Measurements from ENCODE around the gene ETFRF1. TPM values are rescaled to one million over a fixed set of nuclear protein-coding genes. Genes with fewer than 3 reads are reported as not detected.

The ETFRF1 gene
- total RNA-seq, 1 experiment from 2014 or later = 5.9 TPM

- TF ChIP-seq, protein P1, sequence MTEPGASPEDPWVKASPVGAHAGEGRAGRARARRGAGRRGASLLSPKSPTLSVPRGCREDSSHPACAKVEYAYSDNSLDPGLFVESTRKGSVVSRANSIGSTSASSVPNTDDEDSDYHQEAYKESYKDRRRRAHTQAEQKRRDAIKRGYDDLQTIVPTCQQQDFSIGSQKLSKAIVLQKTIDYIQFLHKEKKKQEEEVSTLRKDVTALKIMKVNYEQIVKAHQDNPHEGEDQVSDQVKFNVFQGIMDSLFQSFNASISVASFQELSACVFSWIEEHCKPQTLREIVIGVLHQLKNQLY (CRISPR knock-in tag; IDR thresholded peaks at IDR 0.05) = no peak
- TF ChIP-seq KAT7 (CRISPR knock-in tag; IDR thresholded peaks at IDR 0.05; ENCODE audit: borderline replicate concordance) (no peak), TEAD1 (CRISPR knock-in tag; IDR thresholded peaks at IDR 0.05) (no peak), ELF4 (CRISPR knock-in tag; IDR thresholded peaks at IDR 0.05; ENCODE audit: low read depth) (no peak)
- TF ChIP-seq, protein P2, sequence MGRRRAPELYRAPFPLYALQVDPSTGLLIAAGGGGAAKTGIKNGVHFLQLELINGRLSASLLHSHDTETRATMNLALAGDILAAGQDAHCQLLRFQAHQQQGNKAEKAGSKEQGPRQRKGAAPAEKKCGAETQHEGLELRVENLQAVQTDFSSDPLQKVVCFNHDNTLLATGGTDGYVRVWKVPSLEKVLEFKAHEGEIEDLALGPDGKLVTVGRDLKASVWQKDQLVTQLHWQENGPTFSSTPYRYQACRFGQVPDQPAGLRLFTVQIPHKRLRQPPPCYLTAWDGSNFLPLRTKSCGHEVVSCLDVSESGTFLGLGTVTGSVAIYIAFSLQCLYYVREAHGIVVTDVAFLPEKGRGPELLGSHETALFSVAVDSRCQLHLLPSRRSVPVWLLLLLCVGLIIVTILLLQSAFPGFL (CRISPR knock-in tag; IDR thresholded peaks at IDR 0.05; ENCODE audit: borderline replicate concordance) = no peak
Measured at GRCh38 chr12:25242981-25243679, 48.1 kb downstream of the ETFRF1 start (continued).

DNA sequence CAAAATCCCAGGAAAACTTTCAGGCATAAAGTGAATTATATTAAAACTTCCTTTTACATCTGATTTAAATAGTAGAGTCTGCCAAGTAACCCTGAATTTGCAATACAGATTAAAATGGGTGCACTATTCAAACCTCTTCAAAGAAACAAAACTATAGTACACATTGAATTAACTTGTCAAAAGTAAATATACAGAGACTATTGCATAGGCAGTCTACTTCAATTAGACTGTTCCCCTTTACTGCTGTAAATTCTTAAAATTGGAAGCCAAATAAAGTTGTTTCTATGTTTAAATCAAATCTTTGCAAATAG lies 48.6 kb downstream of the ETFRF1 start:
- CTCF ChIA-PET = no interaction called here
- no peak for ATAC-seq
- Mint-ChIP-seq H3K36me3 (peaks cover 24% of the 10 kb centered on the region), H3K4me3 (no peak overlapping the region), H3K9me3 (no peaks in the 10 kb centered on the region), H3K27ac (no peak overlapping the region), H3K27me3 (ENCODE audit: low read depth) (no peaks in the 10 kb centered on the region), H3K4me1 (peaks cover 12% of the 10 kb centered on the region)
- DNase-seq (ENCODE audit: low spot score) = no peak
- POLR2A ChIA-PET = no interaction called here
- TF ChIP-seq AFF4 (CRISPR knock-in tag; IDR thresholded peaks at IDR 0.05; ENCODE audit: borderline replicate concordance) (no peak), EMX1 (CRISPR knock-in tag; IDR thresholded peaks at IDR 0.05) (no peak)
- TF ChIP-seq, protein P3, sequence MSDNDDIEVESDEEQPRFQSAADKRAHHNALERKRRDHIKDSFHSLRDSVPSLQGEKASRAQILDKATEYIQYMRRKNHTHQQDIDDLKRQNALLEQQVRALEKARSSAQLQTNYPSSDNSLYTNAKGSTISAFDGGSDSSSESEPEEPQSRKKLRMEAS (CRISPR knock-in tag; IDR thresholded peaks at IDR 0.05) = no peak

DNA sequence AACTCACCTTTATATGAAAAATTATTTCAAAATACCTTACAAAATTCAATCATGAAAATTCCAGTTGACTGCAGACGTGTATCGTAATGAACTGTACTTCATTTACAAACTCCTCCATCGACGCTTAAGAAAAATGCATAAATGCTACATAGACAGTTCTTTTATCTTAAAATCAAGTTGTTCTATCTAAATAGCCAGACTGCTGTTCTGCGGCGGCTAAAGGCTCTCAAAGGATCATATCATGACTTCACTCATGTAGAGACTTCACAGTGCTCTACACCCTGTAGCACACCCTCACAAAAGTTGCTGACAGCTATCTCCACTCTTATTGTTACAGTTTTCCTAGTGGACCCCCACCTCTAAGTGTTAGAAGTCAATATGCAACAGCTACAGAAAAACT lies 50.5 kb downstream of the ETFRF1 start:
- Mint-ChIP-seq H3K4me3 (no peak overlapping the region), H3K9me3 (no peaks in the 10 kb centered on the region), H3K27me3 (ENCODE audit: low read depth) (no peaks in the 10 kb centered on the region), H3K27ac (peak overlapping the region; percentile 7), H3K4me1 (peaks cover 17% of the 10 kb centered on the region), H3K36me3 (peaks cover 15% of the 10 kb centered on the region)
- DNase-seq (ENCODE audit: low spot score) (no peak), ATAC-seq (no peak)
- ChIA-PET CTCF (interaction anchor here (0.7 to 1.1 kb wide), 2 partner anchors 137 to 142 kb away, joined by 3 to 4 read pairs; no protein-coding TSS in a partner anchor), POLR2A (no interaction called here)
- TF ChIP-seq ZNF263 (CRISPR knock-in tag; IDR thresholded peaks at IDR 0.05; ENCODE audit: low read depth) (no peak), ZNF532 (CRISPR knock-in tag; IDR thresholded peaks at IDR 0.05; ENCODE audit: borderline replicate concordance) (no peak), HMGXB4 (CRISPR knock-in tag; IDR thresholded peaks at IDR 0.05) (no peak), USF2 (CRISPR knock-in tag; IDR thresholded peaks at IDR 0.05) (no peak), KAT7 (CRISPR knock-in tag; IDR thresholded peaks at IDR 0.05; ENCODE audit: borderline replicate concordance) (no peak)
- TF ChIP-seq, protein P4, sequence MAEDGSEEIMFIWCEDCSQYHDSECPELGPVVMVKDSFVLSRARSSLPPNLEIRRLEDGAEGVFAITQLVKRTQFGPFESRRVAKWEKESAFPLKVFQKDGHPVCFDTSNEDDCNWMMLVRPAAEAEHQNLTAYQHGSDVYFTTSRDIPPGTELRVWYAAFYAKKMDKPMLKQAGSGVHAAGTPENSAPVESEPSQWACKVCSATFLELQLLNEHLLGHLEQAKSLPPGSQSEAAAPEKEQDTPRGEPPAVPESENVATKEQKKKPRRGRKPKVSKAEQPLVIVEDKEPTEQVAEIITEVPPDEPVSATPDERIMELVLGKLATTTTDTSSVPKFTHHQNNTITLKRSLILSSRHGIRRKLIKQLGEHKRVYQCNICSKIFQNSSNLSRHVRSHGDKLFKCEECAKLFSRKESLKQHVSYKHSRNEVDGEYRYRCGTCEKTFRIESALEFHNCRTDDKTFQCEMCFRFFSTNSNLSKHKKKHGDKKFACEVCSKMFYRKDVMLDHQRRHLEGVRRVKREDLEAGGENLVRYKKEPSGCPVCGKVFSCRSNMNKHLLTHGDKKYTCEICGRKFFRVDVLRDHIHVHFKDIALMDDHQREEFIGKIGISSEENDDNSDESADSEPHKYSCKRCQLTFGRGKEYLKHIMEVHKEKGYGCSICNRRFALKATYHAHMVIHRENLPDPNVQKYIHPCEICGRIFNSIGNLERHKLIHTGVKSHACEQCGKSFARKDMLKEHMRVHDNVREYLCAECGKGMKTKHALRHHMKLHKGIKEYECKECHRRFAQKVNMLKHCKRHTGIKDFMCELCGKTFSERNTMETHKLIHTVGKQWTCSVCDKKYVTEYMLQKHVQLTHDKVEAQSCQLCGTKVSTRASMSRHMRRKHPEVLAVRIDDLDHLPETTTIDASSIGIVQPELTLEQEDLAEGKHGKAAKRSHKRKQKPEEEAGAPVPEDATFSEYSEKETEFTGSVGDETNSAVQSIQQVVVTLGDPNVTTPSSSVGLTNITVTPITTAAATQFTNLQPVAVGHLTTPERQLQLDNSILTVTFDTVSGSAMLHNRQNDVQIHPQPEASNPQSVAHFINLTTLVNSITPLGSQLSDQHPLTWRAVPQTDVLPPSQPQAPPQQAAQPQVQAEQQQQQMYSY (CRISPR knock-in tag; IDR thresholded peaks at IDR 0.05) = no peak
